HEK293 (cell line): Measurements from ENCODE around the gene PDK3.

Experiments used
- CTCF ChIA-PET: fragments of 350-600 bp; formaldehyde crosslinking; extraction: SDS; loops from one replicate; lab custom pipeline; 2021; ENCODE audit warnings: antibody characterized with exemption; lab: Yijun Ruan, JAX
- POLR2A ChIA-PET: fragments of 300-600 bp; formaldehyde crosslinking; extraction: SDS; loops from one replicate; lab custom pipeline; 2020; ENCODE audit warnings: antibody characterized with exemption, inconsistent platforms; lab: Yijun Ruan, JAX
- H3K27ac ChIP-seq: fragments of 200-500 bp; sonication (Bioruptor generic); 2 replicates; pipeline ENCODE4 v1.5.1; 2014; ENCODE audit warnings: low read depth, low read length, control low read depth, inconsistent platforms; ENCODE audit errors: extremely low read depth
- H3K36me3 ChIP-seq, 2 experiments: fragments of 200-500 bp in 1 of 2; sonication (Bioruptor generic) in 1 of 2; 1 replicate in 1 of 2; 2 replicates in 1 of 2; pipeline ENCODE4 v1.5.1; 2014 to 2017; ENCODE audit warnings: inconsistent platforms in 2 of 2, low read length in 2 of 2; ENCODE audit not compliant: control insufficient read depth in 2 of 2, insufficient read depth in 1 of 2
- H3K4me1 ChIP-seq: fragments of 200-500 bp; sonication (Bioruptor generic); 2 replicates; pipeline ENCODE4 v1.5.1; 2014; ENCODE audit warnings: mild to moderate bottlenecking, low read length, inconsistent platforms; ENCODE audit not compliant: control insufficient read depth, insufficient read depth
- H3K4me3 ChIP-seq: 2 replicates; pipeline ENCODE4 v1.5.1; 2011; ENCODE audit warnings: low read depth, mild to moderate bottlenecking, control low read depth, low read length, moderate library complexity
- H3K9me3 ChIP-seq: fragments of 200-500 bp; sonication (Bioruptor generic); 2 replicates; pipeline ENCODE4 v1.5.1; 2014; ENCODE audit warnings: low read depth, low read length, inconsistent platforms; ENCODE audit not compliant: control insufficient read depth, insufficient read depth
- EGR2 ChIP-seq: fragments of 450-650 bp; formaldehyde crosslinking; IDR thresholded peaks from 2 replicates; pipeline ENCODE4 v1.5.1; 2016; ENCODE audit warnings: low read depth, missing biosample characterization, missing genetic modification characterization
- SP7 ChIP-seq: fragments of 450-650 bp; formaldehyde crosslinking; IDR thresholded peaks from 2 replicates; pipeline ENCODE4 v1.5.1; 2016; ENCODE audit warnings: missing biosample characterization, missing genetic modification characterization
- ZBTB20 ChIP-seq: fragments of 450-650 bp; formaldehyde crosslinking; IDR thresholded peaks from 2 replicates; pipeline ENCODE4 v1.5.1; 2016; ENCODE audit warnings: missing biosample characterization, missing genetic modification characterization
- ZNF112 ChIP-seq: fragments of 450-650 bp; formaldehyde crosslinking; IDR thresholded peaks from 2 replicates; pipeline ENCODE4 v1.5.0; 2017; ENCODE audit warnings: missing biosample characterization, missing genetic modification characterization
- ZNF341 ChIP-seq: fragments of 450-650 bp; formaldehyde crosslinking; IDR thresholded peaks from 2 replicates; pipeline ENCODE4; 2016; ENCODE audit warnings: low read depth, missing biosample characterization, missing genetic modification characterization
- ZNF423 ChIP-seq: fragments of 450-650 bp; formaldehyde crosslinking; IDR thresholded peaks from 2 replicates; pipeline ENCODE4 v1.5.1; 2016; ENCODE audit warnings: missing biosample characterization, missing genetic modification characterization
- ZNF48 ChIP-seq: fragments of 450-650 bp; formaldehyde crosslinking; IDR thresholded peaks from 2 replicates; pipeline ENCODE4 v1.5.1; 2016; ENCODE audit warnings: missing biosample characterization, missing genetic modification characterization
- ZNF510 ChIP-seq: fragments of 450-650 bp; formaldehyde crosslinking; IDR thresholded peaks from 2 replicates; pipeline ENCODE4 v1.5.1; 2018; ENCODE audit warnings: mild to moderate bottlenecking, missing genetic modification characterization, missing biosample characterization; ENCODE audit not compliant: insufficient replicate concordance
- ZNF549 ChIP-seq: fragments of 450-650 bp; IDR thresholded peaks from 2 replicates; pipeline ENCODE4 v1.5.1; 2018; ENCODE audit warnings: missing biosample characterization, missing genetic modification characterization, mild to moderate bottlenecking, inconsistent platforms, moderate library complexity
- ZNF561 ChIP-seq: fragments of 450-650 bp; IDR thresholded peaks from 2 replicates; pipeline ENCODE4 v1.5.1; 2018; ENCODE audit warnings: missing biosample characterization, missing genetic modification characterization, borderline replicate concordance
- ZNF701 ChIP-seq: fragments of 450-650 bp; formaldehyde crosslinking; IDR thresholded peaks from 2 replicates; pipeline ENCODE4 v1.5.1; 2016; ENCODE audit warnings: missing biosample characterization, missing genetic modification characterization
- ZNF768 ChIP-seq: fragments of 450-650 bp; formaldehyde crosslinking; IDR thresholded peaks from 2 replicates; pipeline ENCODE4 v1.5.1; 2018; ENCODE audit warnings: missing biosample characterization, mild to moderate bottlenecking, missing genetic modification characterization
- ZNF776 ChIP-seq: fragments of 450-650 bp; formaldehyde crosslinking; IDR thresholded peaks from 2 replicates; pipeline ENCODE4 v1.5.0; 2017; ENCODE audit warnings: missing biosample characterization, missing genetic modification characterization, borderline replicate concordance
- TF ChIP-seq, protein P1 (sequence below): fragments of 450-650 bp; formaldehyde crosslinking; IDR thresholded peaks from 2 replicates; pipeline ENCODE4 v1.5.1; 2016; ENCODE audit warnings: missing biosample characterization, missing genetic modification characterization
- TF ChIP-seq, protein P2 (sequence below): IDR thresholded peaks from 2 replicates; pipeline ENCODE4 v1.6.1; 2011; ENCODE audit warnings: mild to moderate bottlenecking, low read depth, low read length, borderline replicate concordance
- TF ChIP-seq, protein P3 (sequence below): fragments of 450-650 bp; formaldehyde crosslinking; IDR thresholded peaks from 2 replicates; pipeline ENCODE4 v1.5.1; 2016; ENCODE audit warnings: missing biosample characterization, missing genetic modification characterization
- TF ChIP-seq, protein P4 (sequence below): sonication (generic); formaldehyde crosslinking; IDR thresholded peaks from 2 replicates; pipeline ENCODE4 v1.8.1; 2022; ENCODE audit warnings: mild to moderate bottlenecking, moderate library complexity, missing genetic modification reagents

Gene PDK3

DNA sequence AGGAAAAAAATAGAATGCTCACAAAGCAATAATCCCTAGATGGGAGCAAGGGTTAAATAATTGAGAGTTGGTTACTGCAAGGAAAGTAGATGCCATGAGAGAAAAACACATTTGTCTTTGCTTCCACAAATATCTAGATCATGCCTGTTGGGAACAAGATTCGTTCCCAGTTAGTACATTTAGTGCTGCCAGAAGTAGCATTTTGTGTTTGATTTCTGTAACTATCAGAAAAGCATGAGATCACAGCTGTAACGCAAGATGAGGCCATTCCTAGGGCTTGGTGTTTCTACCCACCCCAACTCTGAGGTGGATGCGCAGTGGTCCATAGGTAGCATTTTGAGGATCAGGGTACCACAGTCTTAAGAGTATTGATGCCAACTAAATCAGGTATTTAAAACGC lies 20.4 kb upstream of the PDK3 start (continued):
- TF ChIP-seq ZNF48 (tag by site-specific recombination) = no peak
- TF ChIP-seq ZNF561 (tag by site-specific recombination) = no peak

DNA sequence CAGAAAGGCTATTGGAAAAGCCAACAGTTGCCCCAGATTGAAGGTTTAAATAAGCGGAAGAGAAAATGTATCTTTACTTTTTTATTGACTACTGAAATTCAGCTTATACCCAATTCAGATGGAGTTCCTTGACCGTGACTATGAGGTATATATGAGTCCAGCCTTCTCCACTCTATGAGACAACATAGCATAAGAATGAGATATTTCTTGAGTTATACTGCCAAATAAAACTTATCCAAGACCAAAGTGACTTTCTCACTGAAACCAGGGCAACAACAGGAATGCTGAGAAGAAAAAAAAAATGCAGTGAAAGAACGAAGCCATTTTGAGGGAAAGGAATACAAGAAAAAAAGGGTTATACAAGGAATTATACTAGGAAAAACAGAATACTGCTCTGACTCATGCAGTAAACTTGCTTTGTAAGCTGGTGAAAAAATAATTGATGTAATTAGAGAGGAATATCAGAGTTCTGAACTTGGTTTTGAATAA lies 16.3 kb upstream of the PDK3 start:
- Histone ChIP-seq H3K27ac (no peak overlapping the region), H3K4me1 (no peaks in the 10 kb centered on the region), H3K36me3 (no peaks in the 10 kb centered on the region), H3K4me3 (no peak overlapping the region), H3K9me3 (no peaks in the 10 kb centered on the region; the same call in 1 of the 2 replicates)
- POLR2A ChIA-PET = no interaction called here
- CTCF ChIA-PET = interaction anchor here (1.2 kb wide), 1 partner anchor 51 kb away, joined by 4 read pairs; no protein-coding TSS in a partner anchor
- TF ChIP-seq ZNF112 (tag by site-specific recombination) (no peak), ZNF701 (tag by site-specific recombination) (no peak), ZNF510 (tag by site-specific recombination) (no peak)

DNA sequence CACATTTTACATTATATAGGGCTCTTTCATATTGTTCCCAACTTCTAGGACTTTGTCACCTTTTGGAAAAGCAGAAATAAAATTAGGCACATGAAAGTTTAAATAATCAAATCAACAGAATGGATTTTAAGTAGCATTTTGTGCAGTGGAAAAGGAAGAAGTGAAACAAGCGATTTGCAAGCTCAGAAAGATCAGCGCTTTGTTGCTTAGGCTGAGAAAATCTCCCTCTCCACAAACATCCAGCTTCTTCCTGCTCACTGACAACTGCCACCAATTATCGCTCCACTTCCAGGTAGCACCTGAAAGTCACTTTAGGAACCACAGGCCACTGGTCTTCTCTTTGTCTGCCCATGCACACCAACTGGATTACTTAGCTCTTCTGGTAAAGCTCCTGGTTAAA lies 2.0 kb upstream of the PDK3 start:
- Histone ChIP-seq H3K36me3 (no peaks in the 10 kb centered on the region), H3K4me3 (no peak overlapping the region), H3K9me3 (no peaks in the 10 kb centered on the region), H3K27ac (no peak overlapping the region), H3K4me1 (0 out of 2 replicates have a peak, but pooled peaks cover 11% of the 10 kb centered on the region)
- ChIA-PET POLR2A (no interaction called here), CTCF (no interaction called here)
- TF ChIP-seq ZNF549 (no peak), SP7 (tag by site-specific recombination) (no peak), EGR2 (no peak)
- TF ChIP-seq, protein P1, sequence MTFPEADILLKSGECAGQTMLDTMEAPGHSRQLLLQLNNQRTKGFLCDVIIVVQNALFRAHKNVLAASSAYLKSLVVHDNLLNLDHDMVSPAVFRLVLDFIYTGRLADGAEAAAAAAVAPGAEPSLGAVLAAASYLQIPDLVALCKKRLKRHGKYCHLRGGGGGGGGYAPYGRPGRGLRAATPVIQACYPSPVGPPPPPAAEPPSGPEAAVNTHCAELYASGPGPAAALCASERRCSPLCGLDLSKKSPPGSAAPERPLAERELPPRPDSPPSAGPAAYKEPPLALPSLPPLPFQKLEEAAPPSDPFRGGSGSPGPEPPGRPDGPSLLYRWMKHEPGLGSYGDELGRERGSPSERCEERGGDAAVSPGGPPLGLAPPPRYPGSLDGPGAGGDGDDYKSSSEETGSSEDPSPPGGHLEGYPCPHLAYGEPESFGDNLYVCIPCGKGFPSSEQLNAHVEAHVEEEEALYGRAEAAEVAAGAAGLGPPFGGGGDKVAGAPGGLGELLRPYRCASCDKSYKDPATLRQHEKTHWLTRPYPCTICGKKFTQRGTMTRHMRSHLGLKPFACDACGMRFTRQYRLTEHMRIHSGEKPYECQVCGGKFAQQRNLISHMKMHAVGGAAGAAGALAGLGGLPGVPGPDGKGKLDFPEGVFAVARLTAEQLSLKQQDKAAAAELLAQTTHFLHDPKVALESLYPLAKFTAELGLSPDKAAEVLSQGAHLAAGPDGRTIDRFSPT = no peak

DNA sequence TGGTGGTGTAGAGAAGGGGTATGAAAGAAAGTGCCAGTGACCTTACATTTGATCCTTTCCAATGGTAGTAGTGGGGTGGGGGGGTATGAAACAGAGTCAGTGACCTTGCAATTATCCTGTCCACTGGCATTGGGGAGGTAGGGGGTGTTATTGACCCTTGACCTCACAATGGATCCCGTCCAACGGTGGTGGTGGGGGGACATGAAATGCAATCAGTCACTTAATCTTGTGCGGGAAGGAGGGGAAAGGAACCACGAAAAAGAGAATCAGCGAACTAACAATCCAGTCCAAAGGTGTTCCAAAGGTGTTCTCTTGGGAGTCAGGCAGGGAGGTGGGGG lies 619 bp upstream of the PDK3 start:
- no peak for TF ChIP-seq ZNF423 (tag by site-specific recombination)
- TF ChIP-seq ZNF776 (tag by site-specific recombination) = no peak
- no peaks in the 10 kb centered on the region for H3K36me3 ChIP-seq
- peak overlapping the region; percentile 69 for H3K27ac ChIP-seq
- ChIA-PET POLR2A (interaction anchor here (0.8 kb wide), 1 partner anchor 31 kb away, joined by 3 read pairs; no protein-coding TSS in a partner anchor), CTCF (interaction anchor here (1.2 kb wide), 1 partner anchor 31 kb away, joined by 3 read pairs; no protein-coding TSS in a partner anchor)
- H3K4me3 ChIP-seq = peak overlapping the region; percentile 57
- no peaks in the 10 kb centered on the region for H3K9me3 ChIP-seq
- peaks cover 11% of the 10 kb centered on the region; the same call in 1 of the 2 replicates for H3K4me1 ChIP-seq

DNA sequence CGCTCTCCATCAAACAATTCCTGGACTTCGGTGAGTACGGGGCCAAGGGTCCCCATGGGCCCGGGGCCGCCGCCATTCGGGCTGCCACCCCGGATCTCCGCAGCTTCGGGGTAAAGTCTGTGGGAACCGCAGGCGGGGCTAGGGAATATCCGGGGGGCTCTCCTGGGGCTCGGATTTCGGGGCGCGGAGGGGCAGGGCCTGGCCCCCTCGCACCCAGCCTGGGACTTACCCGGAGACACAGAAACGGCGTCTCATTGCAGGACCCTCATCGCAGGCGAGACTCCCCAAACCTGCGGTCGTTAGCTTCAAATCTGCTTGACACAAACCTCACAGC lies 413 bp downstream of the PDK3 start:
- peaks cover 11% of the 10 kb centered on the region; the same call in 1 of the 2 replicates for H3K4me1 ChIP-seq
- ChIA-PET POLR2A (interaction anchor here (0.6 to 1.4 kb wide), 2 partner anchors 14 to 568 kb away, joined by 4 to 8 read pairs; no protein-coding TSS in a partner anchor), CTCF (interaction anchor here (1.2 to 2.0 kb wide), 2 partner anchors 30 to 34 kb away, joined by 3 to 9 read pairs; no protein-coding TSS in a partner anchor)
- no peaks in the 10 kb centered on the region for H3K36me3 ChIP-seq
- no peaks in the 10 kb centered on the region for H3K9me3 ChIP-seq
- H3K27ac ChIP-seq = peak overlapping the region; percentile 83
- H3K4me3 ChIP-seq = peak overlapping the region; percentile 68
- TF ChIP-seq, protein P2, sequence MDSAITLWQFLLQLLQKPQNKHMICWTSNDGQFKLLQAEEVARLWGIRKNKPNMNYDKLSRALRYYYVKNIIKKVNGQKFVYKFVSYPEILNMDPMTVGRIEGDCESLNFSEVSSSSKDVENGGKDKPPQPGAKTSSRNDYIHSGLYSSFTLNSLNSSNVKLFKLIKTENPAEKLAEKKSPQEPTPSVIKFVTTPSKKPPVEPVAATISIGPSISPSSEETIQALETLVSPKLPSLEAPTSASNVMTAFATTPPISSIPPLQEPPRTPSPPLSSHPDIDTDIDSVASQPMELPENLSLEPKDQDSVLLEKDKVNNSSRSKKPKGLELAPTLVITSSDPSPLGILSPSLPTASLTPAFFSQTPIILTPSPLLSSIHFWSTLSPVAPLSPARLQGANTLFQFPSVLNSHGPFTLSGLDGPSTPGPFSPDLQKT = no peak
- TF ChIP-seq ZBTB20 (tag by site-specific recombination) (peak; percentile 74; the same call in 1 of the 2 replicates), ZNF768 (tag by site-specific recombination) (no peak), ZNF341 (peak; percentile 18; the same call in 1 of the 2 replicates)
- TF ChIP-seq, protein P3, sequence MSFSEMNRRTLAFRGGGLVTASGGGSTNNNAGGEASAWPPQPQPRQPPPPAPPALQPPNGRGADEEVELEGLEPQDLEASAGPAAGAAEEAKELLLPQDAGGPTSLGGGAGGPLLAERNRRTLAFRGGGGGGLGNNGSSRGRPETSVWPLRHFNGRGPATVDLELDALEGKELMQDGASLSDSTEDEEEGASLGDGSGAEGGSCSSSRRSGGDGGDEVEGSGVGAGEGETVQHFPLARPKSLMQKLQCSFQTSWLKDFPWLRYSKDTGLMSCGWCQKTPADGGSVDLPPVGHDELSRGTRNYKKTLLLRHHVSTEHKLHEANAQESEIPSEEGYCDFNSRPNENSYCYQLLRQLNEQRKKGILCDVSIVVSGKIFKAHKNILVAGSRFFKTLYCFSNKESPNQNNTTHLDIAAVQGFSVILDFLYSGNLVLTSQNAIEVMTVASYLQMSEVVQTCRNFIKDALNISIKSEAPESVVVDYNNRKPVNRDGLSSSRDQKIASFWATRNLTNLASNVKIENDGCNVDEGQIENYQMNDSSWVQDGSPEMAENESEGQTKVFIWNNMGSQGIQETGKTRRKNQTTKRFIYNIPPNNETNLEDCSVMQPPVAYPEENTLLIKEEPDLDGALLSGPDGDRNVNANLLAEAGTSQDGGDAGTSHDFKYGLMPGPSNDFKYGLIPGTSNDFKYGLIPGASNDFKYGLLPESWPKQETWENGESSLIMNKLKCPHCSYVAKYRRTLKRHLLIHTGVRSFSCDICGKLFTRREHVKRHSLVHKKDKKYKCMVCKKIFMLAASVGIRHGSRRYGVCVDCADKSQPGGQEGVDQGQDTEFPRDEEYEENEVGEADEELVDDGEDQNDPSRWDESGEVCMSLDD (tag by site-specific recombination) = 0 out of 2 replicates have a peak, but pooled peaks have one; percentile 36
- TF ChIP-seq, protein P4, sequence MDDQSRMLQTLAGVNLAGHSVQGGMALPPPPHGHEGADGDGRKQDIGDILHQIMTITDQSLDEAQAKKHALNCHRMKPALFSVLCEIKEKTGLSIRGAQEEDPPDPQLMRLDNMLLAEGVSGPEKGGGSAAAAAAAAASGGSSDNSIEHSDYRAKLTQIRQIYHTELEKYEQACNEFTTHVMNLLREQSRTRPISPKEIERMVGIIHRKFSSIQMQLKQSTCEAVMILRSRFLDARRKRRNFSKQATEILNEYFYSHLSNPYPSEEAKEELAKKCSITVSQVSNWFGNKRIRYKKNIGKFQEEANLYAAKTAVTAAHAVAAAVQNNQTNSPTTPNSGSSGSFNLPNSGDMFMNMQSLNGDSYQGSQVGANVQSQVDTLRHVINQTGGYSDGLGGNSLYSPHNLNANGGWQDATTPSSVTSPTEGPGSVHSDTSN (CRISPR knock-in tag) = no peak
